ENCODE measurements around the gene CNTN2. TPM values are rescaled to one million over a fixed set of nuclear protein-coding genes. Genes with fewer than 3 reads are reported as not detected.

Gene CNTN2
- polyA plus RNA-seq, 1 donor from 2014 or later: 3.2 TPM

DNA sequence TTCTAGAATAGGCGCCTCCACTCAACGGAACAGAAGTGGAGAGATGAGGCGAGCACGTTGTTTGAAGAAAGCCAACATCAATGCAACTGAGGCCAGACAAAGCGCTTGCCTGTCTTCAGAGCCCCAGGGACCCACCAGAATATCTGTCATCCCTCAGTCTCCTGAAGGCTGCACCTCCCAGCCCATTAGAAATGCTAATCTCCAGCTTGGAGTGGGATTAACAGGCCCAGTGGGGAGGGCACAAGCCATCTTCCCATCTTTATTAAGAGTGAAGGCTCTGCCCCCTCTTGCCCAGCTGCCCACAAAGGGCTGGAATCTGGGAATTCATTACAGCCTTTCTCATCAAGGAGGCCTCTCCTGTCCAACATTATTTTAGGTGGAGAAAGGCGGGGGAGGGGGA, 16.8 kb upstream of the CNTN2 start:
- Histone ChIP-seq H3K4me2 (ENCODE audit: low read length) (no peak overlapping the region), H3K9ac (ENCODE audit: low read length) (no peak overlapping the region), H3K27ac (ENCODE audit: low read length) (peak overlapping the region; percentile 0), H3K27me3 (ENCODE audit: insufficient read depth, low read depth, low read length) (no peaks in the 10 kb centered on the region), H3K36me3 (ENCODE audit: insufficient read depth, low read length) (no peaks in the 10 kb centered on the region), H4K20me1 (ENCODE audit: insufficient read depth) (no peaks in the 10 kb centered on the region), H2AFZ (ENCODE audit: low read depth, low read length) (no peak overlapping the region), H3K9me3 (ENCODE audit: low read length) (no peaks in the 10 kb centered on the region), H3F3A (ENCODE audit: insufficient read depth, low read length, poor library complexity, severe bottlenecking) (no peaks in the 10 kb centered on the region), H3K79me2 (replicated peaks; ENCODE audit: insufficient read depth, low read length) (no peaks in the 10 kb centered on the region), H3K4me3 (ENCODE audit: low read length) (no peak overlapping the region), H3K9me2 (ENCODE audit: insufficient read depth, low read length) (no peaks in the 10 kb centered on the region)
- TF ChIP-seq TAF1 (IDR thresholded peaks at IDR 0.05; ENCODE audit: low read depth) (no peak), CTCF (IDR thresholded peaks at IDR 0.05; ENCODE audit: poor library complexity, severe bottlenecking) (no peak), EZH2 (IDR thresholded peaks at IDR 0.05; ENCODE audit: borderline replicate concordance, insufficient read depth, low read length, poor library complexity, severe bottlenecking) (no peak), SMC3 (conservative IDR thresholded peaks at IDR 0.05; ENCODE audit: poor library complexity) (no peak), MXI1 (conservative IDR thresholded peaks at IDR 0.05; ENCODE audit: poor library complexity, severe bottlenecking) (no peak), POLR2AphosphoS5 (IDR thresholded peaks at IDR 0.05) (no peak), REST (IDR thresholded peaks at IDR 0.05; ENCODE audit: borderline replicate concordance) (no peak), EP300 (conservative IDR thresholded peaks at IDR 0.05; ENCODE audit: poor library complexity, severe bottlenecking) (no peak), RAD21 (conservative IDR thresholded peaks at IDR 0.05) (no peak)

DNA sequence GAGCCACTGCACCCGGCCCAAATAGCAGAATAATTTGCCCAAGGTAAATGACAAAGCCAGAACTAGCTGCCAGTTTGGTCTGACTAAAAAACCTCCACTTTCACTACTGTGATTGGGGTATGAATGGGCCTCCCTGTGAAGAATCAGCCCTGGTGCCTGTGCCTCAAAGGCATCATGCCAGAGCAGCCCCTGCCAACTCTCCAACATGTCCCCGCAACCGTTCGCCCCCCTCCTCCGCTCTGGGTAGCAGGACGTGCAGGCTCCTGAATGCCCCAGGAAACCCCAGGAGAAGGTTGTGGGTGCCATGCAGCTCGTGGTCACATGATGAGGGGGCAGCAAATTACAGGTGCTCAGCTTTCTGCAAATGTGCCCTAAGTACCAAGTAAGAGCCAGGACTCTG, 14.6 kb upstream of the CNTN2 start:
- no peak overlapping the region for H3K9ac ChIP-seq (ENCODE audit: low read length)
- H3K4me3 ChIP-seq (ENCODE audit: low read length): no peak overlapping the region
- H2AFZ ChIP-seq (ENCODE audit: low read depth, low read length): no peak overlapping the region
- H3K9me3 ChIP-seq (ENCODE audit: low read length): no peaks in the 10 kb centered on the region
- H3K27me3 ChIP-seq (ENCODE audit: insufficient read depth, low read depth, low read length): no peaks in the 10 kb centered on the region
- H3K9me2 ChIP-seq (ENCODE audit: insufficient read depth, low read length): no peaks in the 10 kb centered on the region
- H3F3A ChIP-seq (ENCODE audit: insufficient read depth, low read length, poor library complexity, severe bottlenecking): no peaks in the 10 kb centered on the region
- H3K79me2 ChIP-seq (replicated peaks; ENCODE audit: insufficient read depth, low read length): no peaks in the 10 kb centered on the region
- H3K36me3 ChIP-seq (ENCODE audit: insufficient read depth, low read length): no peaks in the 10 kb centered on the region
- H3K27ac ChIP-seq (ENCODE audit: low read length): no peak overlapping the region
- no peak overlapping the region for H3K4me2 ChIP-seq (ENCODE audit: low read length)
- no peaks in the 10 kb centered on the region for H4K20me1 ChIP-seq (ENCODE audit: insufficient read depth)
- TF ChIP-seq CTCF (IDR thresholded peaks at IDR 0.05; ENCODE audit: poor library complexity, severe bottlenecking) (no peak), POLR2AphosphoS5 (IDR thresholded peaks at IDR 0.05) (no peak), SMC3 (conservative IDR thresholded peaks at IDR 0.05; ENCODE audit: poor library complexity) (no peak), EZH2 (IDR thresholded peaks at IDR 0.05; ENCODE audit: borderline replicate concordance, insufficient read depth, low read length, poor library complexity, severe bottlenecking) (no peak), MXI1 (conservative IDR thresholded peaks at IDR 0.05; ENCODE audit: poor library complexity, severe bottlenecking) (no peak), REST (IDR thresholded peaks at IDR 0.05; ENCODE audit: borderline replicate concordance) (no peak), EP300 (conservative IDR thresholded peaks at IDR 0.05; ENCODE audit: poor library complexity, severe bottlenecking) (no peak), TAF1 (IDR thresholded peaks at IDR 0.05; ENCODE audit: low read depth) (no peak), RAD21 (conservative IDR thresholded peaks at IDR 0.05) (no peak)

All from neural cell (in vitro differentiated cells).